H1 (cell line): ENCODE measurements around the gene NEK4. TPM values are rescaled to one million over a fixed set of nuclear protein-coding genes. Genes with fewer than 3 reads are reported as not detected.

ENCODE experiments used
- CTCF ChIA-PET: fragments of 300-600 bp; sonication (Branson Sonifier 250); formaldehyde crosslinking; loops from one replicate; lab custom pipeline; 2021; ENCODE audit not compliant: partially characterized antibody; lab: Charles Lee
- POLR2A ChIA-PET: fragments of 300-600 bp; sonication (Branson Sonifier 250); formaldehyde crosslinking; loops from one replicate; lab custom pipeline; 2021; ENCODE audit warnings: inconsistent platforms; ENCODE audit not compliant: partially characterized antibody; lab: Charles Lee
- DNase-seq, 2 experiments: peaks; one replicate each; pipeline versions ENCODE4 v3.0.0 to v3.0.0-alpha.2; 2010 to 2022; ENCODE audit warnings: low spot score in 2 of 2, low read depth in 1 of 2, mixed read lengths in 1 of 2
- FAIRE-seq: peaks from 2 replicates; lab custom pipeline; 2011; peaks lifted over from hg19 to GRCh38; lab: Jason Lieb, UNC
- H2AFZ ChIP-seq: 2 replicates; pipeline ENCODE4 v1.8.1; 2012; ENCODE audit warnings: low read length, inconsistent platforms
- H2AK5ac ChIP-seq: 2 replicates; pipeline ENCODE4 v1.6.1; 2013; ENCODE audit warnings: low read depth, low read length
- H2BK120ac ChIP-seq: replicated peaks from 2 replicates; pipeline ENCODE3; 2013; ENCODE audit warnings: low read depth, low read length, inconsistent platforms
- H2BK12ac ChIP-seq: 2 replicates; pipeline ENCODE4 v1.6.1; 2013; ENCODE audit warnings: low read depth, low read length
- H2BK15ac ChIP-seq: 2 replicates; pipeline ENCODE4 v1.6.1; 2013; ENCODE audit warnings: low read length
- H2BK20ac ChIP-seq: 2 replicates; pipeline ENCODE4 v1.6.1; 2013; ENCODE audit warnings: low read length
- H2BK5ac ChIP-seq: 2 replicates; pipeline ENCODE4 v1.6.1; 2013; ENCODE audit warnings: low read depth, low read length
- H3K14ac ChIP-seq: 2 replicates; pipeline ENCODE4 v1.6.1; 2013; ENCODE audit warnings: inconsistent platforms; ENCODE audit not compliant: insufficient read length
- H3K18ac ChIP-seq: 2 replicates; pipeline ENCODE4 v1.6.1; 2013; ENCODE audit warnings: low read length; ENCODE audit errors: extremely low read depth
- H3K23ac ChIP-seq: 2 replicates; pipeline ENCODE4 v1.6.1; 2013; ENCODE audit warnings: inconsistent platforms; ENCODE audit not compliant: insufficient read length
- H3K23me2 ChIP-seq: 2 replicates; pipeline ENCODE4 v1.6.1; 2013; ENCODE audit warnings: low read depth, low read length
- H3K27ac ChIP-seq: 2 replicates; pipeline ENCODE4 v1.6.1; 2011; ENCODE audit warnings: low read depth, low read length, inconsistent platforms
- H3K27me3 ChIP-seq, 4 experiments: replicated peaks in 1 of 4; 1 replicate in 1 of 4; 2 replicates in 3 of 4; pipeline versions ENCODE4 v1.6.1 to v1.8.1; 2011 to 2013; ENCODE audit warnings: low read length in 3 of 4, mild to moderate bottlenecking in 3 of 4, inconsistent platforms in 2 of 4, mixed read lengths in 2 of 4, moderate library complexity in 1 of 4; ENCODE audit not compliant: control insufficient read depth in 3 of 4, insufficient read depth in 3 of 4; ENCODE audit errors: extremely low read depth in 1 of 4
- H3K36me3 ChIP-seq, 4 experiments: 2 replicates each; pipeline versions ENCODE4 v1.6.1 to v1.8.1; 2011 to 2013; ENCODE audit warnings: mild to moderate bottlenecking in 4 of 4, low read length in 3 of 4, moderate library complexity in 2 of 4, control low read depth in 1 of 4, inconsistent platforms in 1 of 4; ENCODE audit not compliant: insufficient read depth in 4 of 4, control insufficient read depth in 2 of 4
- H3K4ac ChIP-seq: replicated peaks from 2 replicates; pipeline ENCODE3; 2013; ENCODE audit warnings: low read length, low read depth, mixed read lengths, inconsistent platforms; ENCODE audit not compliant: insufficient read length
- H3K4me1 ChIP-seq, 4 experiments: replicated peaks in 1 of 4; 1 replicate in 1 of 4; 2 replicates in 3 of 4; pipeline versions ENCODE4 v1.6.1 to v1.8.1; 2011 to 2013; ENCODE audit warnings: low read length in 3 of 4, inconsistent platforms in 2 of 4, mixed read lengths in 1 of 4; ENCODE audit not compliant: insufficient read depth in 4 of 4, control insufficient read depth in 3 of 4
- H3K4me2 ChIP-seq, 2 experiments: 2 replicates each; pipeline versions ENCODE4 v1.6.1 to v1.8.1; 2011 to 2013; ENCODE audit warnings: low read depth in 2 of 2, low read length in 2 of 2, control low read depth in 1 of 2, inconsistent platforms in 1 of 2, mild to moderate bottlenecking in 1 of 2; ENCODE audit not compliant: insufficient read depth in 1 of 2
- H3K4me3 ChIP-seq, 4 experiments: fragments of 200-600, 300-600 bp in 1 of 4; sonication (generic), shearing (Covaris generic), sonication (Bioruptor Twin) in 1 of 4; 2 replicates each; pipeline versions ENCODE4 v1.5.1 to v1.8.1; 2011 to 2016; ENCODE audit warnings: low read length in 4 of 4, low read depth in 3 of 4, control low read depth in 2 of 4, inconsistent platforms in 2 of 4, mild to moderate bottlenecking in 2 of 4, mixed read lengths in 1 of 4, moderate library complexity in 1 of 4; ENCODE audit not compliant: insufficient read depth in 2 of 4; ENCODE audit errors: extremely low read depth in 1 of 4
- H3K56ac ChIP-seq: replicated peaks from 2 replicates; pipeline ENCODE3; 2013; ENCODE audit warnings: low read depth, mild to moderate bottlenecking, mixed read lengths, low read length, inconsistent platforms; ENCODE audit not compliant: insufficient read length
- H3K79me1 ChIP-seq: 2 replicates; pipeline ENCODE4 v1.6.1; 2013; ENCODE audit warnings: low read depth, low read length, control low read depth
- H3K79me2 ChIP-seq, 2 experiments: 2 replicates each; pipeline versions ENCODE4 v1.6.1 to v1.8.1; 2012 to 2013; ENCODE audit warnings: low read length in 2 of 2, mild to moderate bottlenecking in 2 of 2, inconsistent platforms in 1 of 2; ENCODE audit not compliant: insufficient read depth in 2 of 2, control insufficient read depth in 1 of 2
- H3K9ac ChIP-seq, 4 experiments: replicated peaks in 1 of 4; 1 replicate in 1 of 4; 2 replicates in 3 of 4; pipeline versions ENCODE4 v1.6.1 to v1.8.1; 2011 to 2013; ENCODE audit warnings: low read depth in 3 of 4, low read length in 3 of 4, control low read depth in 2 of 4, mild to moderate bottlenecking in 2 of 4, moderate library complexity in 2 of 4, inconsistent platforms in 1 of 4; ENCODE audit errors: extremely low read depth in 1 of 4
- H3K9me3 ChIP-seq, 2 experiments: 2 replicates each; pipeline versions ENCODE4 v1.6.1 to v1.8.1; 2012 to 2013; ENCODE audit warnings: mild to moderate bottlenecking in 2 of 2, moderate library complexity in 2 of 2, control low read depth in 1 of 2, inconsistent platforms in 1 of 2, low read depth in 1 of 2, low read length in 1 of 2, mixed read lengths in 1 of 2; ENCODE audit not compliant: insufficient read depth in 2 of 2
- H4K20me1 ChIP-seq, 2 experiments: replicated peaks in 1 of 2; 2 replicates each; pipeline versions ENCODE3 to v1.8.1; 2011 to 2013; ENCODE audit warnings: inconsistent platforms in 2 of 2, low read length in 2 of 2, mild to moderate bottlenecking in 1 of 2; ENCODE audit not compliant: insufficient read depth in 2 of 2, control insufficient read depth in 1 of 2
- H4K5ac ChIP-seq: 2 replicates; pipeline ENCODE4 v1.6.1; 2013; ENCODE audit warnings: low read length, low read depth, mixed read lengths, inconsistent platforms; ENCODE audit not compliant: insufficient read length
- H4K8ac ChIP-seq: 2 replicates; pipeline ENCODE4 v1.8.0; 2013; ENCODE audit warnings: mild to moderate bottlenecking, moderate library complexity, low read length, inconsistent platforms; ENCODE audit not compliant: insufficient read depth; ENCODE audit errors: extremely low read depth
- H4K91ac ChIP-seq: replicated peaks from 2 replicates; pipeline ENCODE3; 2013; ENCODE audit warnings: low read length, mixed read lengths, inconsistent platforms; ENCODE audit not compliant: insufficient read length
- CEBPB ChIP-seq: IDR thresholded peaks from 2 replicates; pipeline ENCODE4 v1.6.1; 2012; ENCODE audit warnings: low read depth, low read length
- CREB1 ChIP-seq: IDR thresholded peaks from 2 replicates; pipeline ENCODE4 v1.6.1; 2012; ENCODE audit warnings: inconsistent platforms
- HDAC2 ChIP-seq, 2 experiments: fragments of 300-600 bp in 1 of 2; sonication (generic) in 1 of 2; IDR thresholded peaks; 2 replicates each; pipeline ENCODE4 v1.6.1; 2011 to 2012; ENCODE audit warnings: low read depth in 2 of 2, low read length in 2 of 2, mild to moderate bottlenecking in 2 of 2, moderate library complexity in 2 of 2, borderline replicate concordance in 1 of 2, inconsistent platforms in 1 of 2
- KDM4A ChIP-seq: IDR thresholded peaks from one replicate; pipeline ENCODE4 v1.7.1; 2012; ENCODE audit warnings: low read depth, mild to moderate bottlenecking, moderate library complexity, low read length, inconsistent platforms; ENCODE audit not compliant: severe bottlenecking
- RXRA ChIP-seq: IDR thresholded peaks from 2 replicates; pipeline ENCODE4 v1.6.1; 2011; ENCODE audit warnings: low read depth, mild to moderate bottlenecking, low read length, moderate library complexity; ENCODE audit not compliant: insufficient read depth
- YY1 ChIP-seq: IDR thresholded peaks from 2 replicates; pipeline ENCODE4 v1.6.1; 2011; ENCODE audit warnings: low read depth, mild to moderate bottlenecking, low read length
- WGBS, 2 experiments: shearing (Covaris generic) in 1 of 2; methylation state at CpG; one replicate each; pipeline versions ENCODE4 v1.1.6 to v1.1.7; 2013 to 2015; ENCODE audit warnings: low lambda C conversion rate in 2 of 2, mixed read lengths in 2 of 2, inconsistent platforms in 1 of 2, low coverage in 1 of 2, missing lambda C conversion rate in 1 of 2; ENCODE audit not compliant: insufficient replicate concordance in 2 of 2, insufficient coverage in 1 of 2, insufficient read length in 1 of 2; ENCODE audit errors: extremely low coverage in 1 of 2, missing lambda C conversion rate in 1 of 2; 5-methylcytosine and 5-hydroxymethylcytosine counted together
- polyA plus RNA-seq, 7 experiments: library from polyadenylated mRNA; depleted of rRNA in 3 of 7; stranded (reverse) in 5 of 7; unstranded in 2 of 7; fragments of >200 nt in 5 of 7; fragments of 200-250 nt in 2 of 7; gene quantifications; 1 replicate in 5 of 7; 2 replicates in 1 of 7; 4 replicates in 1 of 7; pipeline versions ENCODE4 v1.2.1 to v1.2.3, GENCODE V29; 2011 to 2013; ENCODE audit warnings: missing spikeins in 2 of 7, mixed read lengths in 2 of 7
- total RNA-seq: library from RNA; stranded (reverse); fragmentation: NEBNext Ultra II Directional; extraction: Animal tissue kit (Norgen Biotek cat#: 25700); gene quantifications from 2 replicates; pipeline ENCODE4 v1.2.1, GENCODE V29; 2021

Gene NEK4
- total and polyA plus RNA-seq, 2 of the 8 experiments (the other 6 are each of a cell fraction or from before 2014, with no cell fraction given): 7.5 to 40.0 TPM

- Histone ChIP-seq H2AFZ (no peak overlapping the region), H2BK12ac (no peak overlapping the region), H3K14ac (no peak overlapping the region), H4K91ac (no peak overlapping the region), H3K4me3 (no peak overlapping the region), H3K56ac (no peak overlapping the region), H3K4me1 (peaks cover 0 to 6% (median 3%) of the 10 kb centered on the region in 4 experiments; a peak in 2 of 7 replicates), H3K9me3 (no peaks in the 10 kb centered on the region), H4K8ac (no peak overlapping the region), H3K27me3 (no peaks in the 10 kb centered on the region), H3K4me2 (no peak overlapping the region), H2AK5ac (no peak overlapping the region), H4K5ac (no peak overlapping the region), H3K79me2 (no peaks in the 10 kb centered on the region), H3K4ac (no peak overlapping the region), H3K23me2 (no peaks in the 10 kb centered on the region), H2BK20ac (no peak overlapping the region), H2BK5ac (no peak overlapping the region), H3K18ac (no peak overlapping the region), H2BK120ac (no peak overlapping the region), H3K36me3 (no peaks in the 10 kb centered on the region), H3K79me1 (no peaks in the 10 kb centered on the region), H3K9ac (no peak overlapping the region), H3K27ac (no peak overlapping the region), H3K23ac (no peak overlapping the region), H4K20me1 (no peaks in the 10 kb centered on the region), H2BK15ac (no peak overlapping the region)
- no peak for FAIRE-seq
- no peak for TF ChIP-seq YY1
- no peak for TF ChIP-seq KDM4A
- no peak for TF ChIP-seq HDAC2 (IDR thresholded peaks at IDR 0.05; ENCODE audit: borderline replicate concordance in 1 of 2, low read depth in 2 of 2, low read length in 2 of 2)
- TF ChIP-seq CREB1: no peak
- no peak for TF ChIP-seq CEBPB
- no peak for TF ChIP-seq RXRA
- 89% methylated on average over 4 of the region's 7 CpGs; no CpG with 5 or more reads in 1 of the 2 experiments for WGBS, 2 experiments
- ChIA-PET POLR2A (interaction anchor here (0.7 kb wide), 1 partner anchor 12 kb away, joined by 3 read pairs; no protein-coding TSS in a partner anchor), CTCF (interaction anchor here (0.9 to 7.5 kb wide), 9 partner anchors 9 to 35 kb away, joined by 3 to 86 read pairs (median 5); partner anchors contain the start of genes ITIH4 and MUSTN1)
- DNase-seq: no peak
Observed at GRCh38 chr3:52817860-52818259, 47.1 kb upstream of the NEK4 start.
